SK-N-SH treated with all-trans-retinoic acid at 6 μM for 48 hours (cell line): ENCODE data around the gene TSGA10IP.

Source experiments
- ARNTL ChIP-seq: fragments of 450-650 bp; formaldehyde crosslinking; IDR thresholded peaks from 2 replicates; pipeline ENCODE4 v1.5.0; 2020; ENCODE audit warnings: low read depth, mild to moderate bottlenecking, moderate library complexity, borderline replicate concordance
- ESRRG ChIP-seq: fragments of 250-450 bp; sonication (Bioruptor Pico); IDR thresholded peaks from 2 replicates; pipeline ENCODE4 v1.6.1; 2021; ENCODE audit warnings: mild to moderate bottlenecking
- PPARA ChIP-seq: fragments of 250-450 bp; sonication (Bioruptor Pico); IDR thresholded peaks from 2 replicates; pipeline ENCODE4 v1.5.0; 2020; ENCODE audit warnings: mild to moderate bottlenecking, borderline replicate concordance
- RARB ChIP-seq: fragments of 250-450 bp; sonication (Bioruptor Pico); IDR thresholded peaks from 2 replicates; pipeline ENCODE4 v1.8.0; 2021; ENCODE audit warnings: mild to moderate bottlenecking, moderate library complexity
- SNAI2 ChIP-seq: fragments of 250-450 bp; sonication (Bioruptor Pico); IDR thresholded peaks from 2 replicates; pipeline ENCODE4 v1.5.0; 2020; ENCODE audit warnings: mild to moderate bottlenecking, moderate library complexity
- ZFP3 ChIP-seq: fragments of 250-450 bp; sonication (Bioruptor Pico); IDR thresholded peaks from 2 replicates; pipeline ENCODE4 v1.5.0; 2020; ENCODE audit warnings: mild to moderate bottlenecking, moderate library complexity
- ZNF8 ChIP-seq: fragments of 450-650 bp; formaldehyde crosslinking; IDR thresholded peaks from 2 replicates; pipeline ENCODE4 v1.5.0; 2020; ENCODE audit warnings: mild to moderate bottlenecking, moderate library complexity
- TF ChIP-seq, protein P1 (sequence below): fragments of 250-450 bp; sonication (Bioruptor Pico); IDR thresholded peaks from 2 replicates; pipeline ENCODE4 v1.8.0; 2020; ENCODE audit warnings: mild to moderate bottlenecking, moderate library complexity, borderline replicate concordance
- TF ChIP-seq, protein P2 (sequence below): fragments of 250-450 bp; sonication (Bioruptor Pico); IDR thresholded peaks from 2 replicates; pipeline ENCODE4 v1.5.1; 2020; ENCODE audit warnings: low read depth, mild to moderate bottlenecking, moderate library complexity
- TF ChIP-seq, protein P3 (sequence below): fragments of 250-450 bp; sonication (Bioruptor Pico); IDR thresholded peaks from 2 replicates; pipeline ENCODE4 v1.5.0; 2020; ENCODE audit warnings: mild to moderate bottlenecking, moderate library complexity
- TF ChIP-seq, protein P4 (sequence below): fragments of 250-450 bp; sonication (Bioruptor Pico); IDR thresholded peaks from 2 replicates; pipeline ENCODE4 v1.8.0; 2021; ENCODE audit warnings: low read depth, mild to moderate bottlenecking, moderate library complexity, borderline replicate concordance

DNA sequence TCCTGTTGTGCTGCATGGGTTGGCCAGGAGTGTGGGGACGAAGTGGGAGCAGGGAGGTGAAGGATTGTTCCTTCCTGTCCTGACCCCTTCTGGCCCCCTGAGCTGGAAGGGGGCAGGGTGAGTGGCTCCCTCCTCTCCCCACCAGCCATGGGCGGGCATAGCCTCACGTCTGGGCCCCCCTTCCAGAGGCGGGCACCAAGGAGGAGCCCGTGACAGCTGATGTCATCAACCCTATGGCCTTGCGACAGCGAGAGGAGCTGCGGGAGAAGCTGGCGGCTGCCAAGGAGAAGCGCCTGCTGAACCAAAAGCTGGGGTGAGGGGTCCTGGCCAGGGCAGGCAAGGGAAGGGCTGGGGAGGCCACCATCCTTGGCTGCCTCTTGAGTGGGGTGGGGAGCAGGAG is 19.6 kb downstream of the TSGA10IP start:
- TF ChIP-seq PPARA (CRISPR knock-in tag) (no peak), SNAI2 (CRISPR knock-in tag) (no peak), RARB (CRISPR knock-in tag) (no peak), ZFP3 (no peak), ESRRG (CRISPR knock-in tag) (no peak), ARNTL (CRISPR knock-in tag) (no peak), ZNF8 (CRISPR knock-in tag) (no peak)
- TF ChIP-seq, protein P1, sequence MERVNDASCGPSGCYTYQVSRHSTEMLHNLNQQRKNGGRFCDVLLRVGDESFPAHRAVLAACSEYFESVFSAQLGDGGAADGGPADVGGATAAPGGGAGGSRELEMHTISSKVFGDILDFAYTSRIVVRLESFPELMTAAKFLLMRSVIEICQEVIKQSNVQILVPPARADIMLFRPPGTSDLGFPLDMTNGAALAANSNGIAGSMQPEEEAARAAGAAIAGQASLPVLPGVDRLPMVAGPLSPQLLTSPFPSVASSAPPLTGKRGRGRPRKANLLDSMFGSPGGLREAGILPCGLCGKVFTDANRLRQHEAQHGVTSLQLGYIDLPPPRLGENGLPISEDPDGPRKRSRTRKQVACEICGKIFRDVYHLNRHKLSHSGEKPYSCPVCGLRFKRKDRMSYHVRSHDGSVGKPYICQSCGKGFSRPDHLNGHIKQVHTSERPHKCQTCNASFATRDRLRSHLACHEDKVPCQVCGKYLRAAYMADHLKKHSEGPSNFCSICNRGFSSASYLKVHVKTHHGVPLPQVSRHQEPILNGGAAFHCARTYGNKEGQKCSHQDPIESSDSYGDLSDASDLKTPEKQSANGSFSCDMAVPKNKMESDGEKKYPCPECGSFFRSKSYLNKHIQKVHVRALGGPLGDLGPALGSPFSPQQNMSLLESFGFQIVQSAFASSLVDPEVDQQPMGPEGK (CRISPR knock-in tag) = no peak
- TF ChIP-seq, protein P2, sequence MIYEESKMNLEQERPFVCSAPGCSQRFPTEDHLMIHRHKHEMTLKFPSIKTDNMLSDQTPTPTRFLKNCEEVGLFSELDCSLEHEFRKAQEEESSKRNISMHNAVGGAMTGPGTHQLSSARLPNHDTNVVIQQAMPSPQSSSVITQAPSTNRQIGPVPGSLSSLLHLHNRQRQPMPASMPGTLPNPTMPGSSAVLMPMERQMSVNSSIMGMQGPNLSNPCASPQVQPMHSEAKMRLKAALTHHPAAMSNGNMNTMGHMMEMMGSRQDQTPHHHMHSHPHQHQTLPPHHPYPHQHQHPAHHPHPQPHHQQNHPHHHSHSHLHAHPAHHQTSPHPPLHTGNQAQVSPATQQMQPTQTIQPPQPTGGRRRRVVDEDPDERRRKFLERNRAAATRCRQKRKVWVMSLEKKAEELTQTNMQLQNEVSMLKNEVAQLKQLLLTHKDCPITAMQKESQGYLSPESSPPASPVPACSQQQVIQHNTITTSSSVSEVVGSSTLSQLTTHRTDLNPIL (CRISPR knock-in tag) = no peak
- TF ChIP-seq, protein P3, sequence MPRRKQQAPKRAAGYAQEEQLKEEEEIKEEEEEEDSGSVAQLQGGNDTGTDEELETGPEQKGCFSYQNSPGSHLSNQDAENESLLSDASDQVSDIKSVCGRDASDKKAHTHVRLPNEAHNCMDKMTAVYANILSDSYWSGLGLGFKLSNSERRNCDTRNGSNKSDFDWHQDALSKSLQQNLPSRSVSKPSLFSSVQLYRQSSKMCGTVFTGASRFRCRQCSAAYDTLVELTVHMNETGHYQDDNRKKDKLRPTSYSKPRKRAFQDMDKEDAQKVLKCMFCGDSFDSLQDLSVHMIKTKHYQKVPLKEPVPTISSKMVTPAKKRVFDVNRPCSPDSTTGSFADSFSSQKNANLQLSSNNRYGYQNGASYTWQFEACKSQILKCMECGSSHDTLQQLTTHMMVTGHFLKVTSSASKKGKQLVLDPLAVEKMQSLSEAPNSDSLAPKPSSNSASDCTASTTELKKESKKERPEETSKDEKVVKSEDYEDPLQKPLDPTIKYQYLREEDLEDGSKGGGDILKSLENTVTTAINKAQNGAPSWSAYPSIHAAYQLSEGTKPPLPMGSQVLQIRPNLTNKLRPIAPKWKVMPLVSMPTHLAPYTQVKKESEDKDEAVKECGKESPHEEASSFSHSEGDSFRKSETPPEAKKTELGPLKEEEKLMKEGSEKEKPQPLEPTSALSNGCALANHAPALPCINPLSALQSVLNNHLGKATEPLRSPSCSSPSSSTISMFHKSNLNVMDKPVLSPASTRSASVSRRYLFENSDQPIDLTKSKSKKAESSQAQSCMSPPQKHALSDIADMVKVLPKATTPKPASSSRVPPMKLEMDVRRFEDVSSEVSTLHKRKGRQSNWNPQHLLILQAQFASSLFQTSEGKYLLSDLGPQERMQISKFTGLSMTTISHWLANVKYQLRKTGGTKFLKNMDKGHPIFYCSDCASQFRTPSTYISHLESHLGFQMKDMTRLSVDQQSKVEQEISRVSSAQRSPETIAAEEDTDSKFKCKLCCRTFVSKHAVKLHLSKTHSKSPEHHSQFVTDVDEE (CRISPR knock-in tag) = no peak
- TF ChIP-seq, protein P4, sequence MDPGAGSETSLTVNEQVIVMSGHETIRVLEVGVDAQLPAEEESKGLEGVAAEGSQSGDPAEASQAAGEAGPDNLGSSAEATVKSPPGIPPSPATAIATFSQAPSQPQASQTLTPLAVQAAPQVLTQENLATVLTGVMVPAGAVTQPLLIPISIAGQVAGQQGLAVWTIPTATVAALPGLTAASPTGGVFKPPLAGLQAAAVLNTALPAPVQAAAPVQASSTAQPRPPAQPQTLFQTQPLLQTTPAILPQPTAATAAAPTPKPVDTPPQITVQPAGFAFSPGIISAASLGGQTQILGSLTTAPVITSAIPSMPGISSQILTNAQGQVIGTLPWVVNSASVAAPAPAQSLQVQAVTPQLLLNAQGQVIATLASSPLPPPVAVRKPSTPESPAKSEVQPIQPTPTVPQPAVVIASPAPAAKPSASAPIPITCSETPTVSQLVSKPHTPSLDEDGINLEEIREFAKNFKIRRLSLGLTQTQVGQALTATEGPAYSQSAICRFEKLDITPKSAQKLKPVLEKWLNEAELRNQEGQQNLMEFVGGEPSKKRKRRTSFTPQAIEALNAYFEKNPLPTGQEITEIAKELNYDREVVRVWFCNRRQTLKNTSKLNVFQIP (CRISPR knock-in tag) = no peak
